Kidney (tissue), 14 donors: Measurements from ENCODE around the gene IGFLR1. TPM values are rescaled to one million over a fixed set of nuclear protein-coding genes. Genes with fewer than 3 reads are reported as not detected.

Experiments used
- DNase-seq, 5 donors: peaks; one replicate each; pipeline ENCODE4 v3.0.0-alpha.2; 2013 to 2020
- FAIRE-seq: peaks from 2 replicates; lab custom pipeline; 2012; peaks lifted over from hg19 to GRCh38; lab: Jason Lieb, UNC
- H3K27ac ChIP-seq, 2 donors: one replicate each; pipeline ENCODE4 v1.7.0; 2013; ENCODE audit warnings: low read depth in 2 of 2, low read length in 2 of 2, inconsistent platforms in 1 of 2
- H3K27me3 ChIP-seq: one replicate; pipeline ENCODE4 v1.7.1; 2013; ENCODE audit warnings: low read length, inconsistent platforms; ENCODE audit not compliant: control insufficient read depth, insufficient read depth
- H3K36me3 ChIP-seq, 3 donors: one replicate each; pipeline versions ENCODE4 v1.7.0 to v1.7.1; 2013; ENCODE audit warnings: low read length in 3 of 3, control low read depth in 1 of 3, inconsistent platforms in 1 of 3; ENCODE audit not compliant: insufficient read depth in 3 of 3, control insufficient read depth in 2 of 3
- H3K4me1 ChIP-seq, 3 donors: one replicate each; pipeline versions ENCODE4 v1.7.0 to v1.7.1; 2013; ENCODE audit warnings: low read length in 3 of 3, inconsistent platforms in 1 of 3, low read depth in 1 of 3; ENCODE audit not compliant: control insufficient read depth in 2 of 3, insufficient read depth in 2 of 3
- H3K4me3 ChIP-seq, 3 donors: one replicate each; pipeline versions ENCODE4 v1.7.0 to v1.8.1; 2013; ENCODE audit warnings: low read length in 3 of 3, control low read depth in 1 of 3, inconsistent platforms in 1 of 3
- H3K9ac ChIP-seq, 3 donors: one replicate each; pipeline versions ENCODE4 v1.7.0 to v1.7.1; 2013; ENCODE audit warnings: low read length in 3 of 3, control low read depth in 1 of 3, inconsistent platforms in 1 of 3
- H3K9me3 ChIP-seq, 3 donors: one replicate each; pipeline versions ENCODE4 v1.7.0 to v1.7.1; 2013; ENCODE audit warnings: low read length in 3 of 3, control low read depth in 1 of 3, inconsistent platforms in 1 of 3; ENCODE audit not compliant: control insufficient read depth in 2 of 3, insufficient read depth in 1 of 3
- CTCF ChIP-seq: IDR thresholded peaks from 3 replicates; pipeline ENCODE4 v1.5.1; 2012; ENCODE audit warnings: mild to moderate bottlenecking, moderate library complexity, borderline replicate concordance; ENCODE audit not compliant: insufficient read depth; ENCODE audit errors: extremely low read depth
- intact Hi-C: fragments of 100-400 bp; cut with DNase I; formaldehyde crosslinking; loops from one replicate; pipeline ENCODE4 v1.11.1; 2022
- polyA plus RNA-seq: library from polyadenylated mRNA; stranded (reverse); fragments of 350-450 nt; fragmentation: Illumina TruSeq; extraction: RNeasy Lipid Tissue Mini Kit (QIAGEN cat#74804); gene quantifications from one replicate; pipeline ENCODE4 v1.2.3, GENCODE V29; 2014; ENCODE audit warnings: low read depth, low replicate concordance; ENCODE audit not compliant: insufficient read depth
- total RNA-seq: library from RNA; stranded (reverse); fragmentation: NEBNext Ultra II Directional; extraction: Animal tissue kit (Norgen Biotek cat#: 25700); gene quantifications from one replicate; pipeline ENCODE4 v1.2.1, GENCODE V29; 2021
- donor health status: control.
- donor health status: control.
- donor health status: control.
- donor health status: control.
- donor health status: control.
- donor health status: DM: yes; HTN: yes; CAD: no.
- donor health status: Normal renal cell carcinoma (clear cell type).

Gene IGFLR1
- total and polyA plus RNA-seq, 2 donors from 2014 or later, result 22.3 to 26.0 TPM

- FAIRE-seq, result no peak
These were observed 14.1 kb downstream of the IGFLR1 start for GRCh38 chr19:35727956-35728706.

GRCh38 chr19:35727053-35727955 lies 14.9 kb downstream of the IGFLR1 start:
- FAIRE-seq, result no peak
- H3K4me1 ChIP-seq, result no peaks in the 10 kb centered on the region
- no peak for TF ChIP-seq CTCF

More at GRCh38 chr19:35727956-35728706, 14.1 kb downstream of the IGFLR1 start:
- Histone ChIP-seq H3K27ac (no peak overlapping the region), H3K36me3 (peaks cover 5 to 89% (median 53%) of the 10 kb centered on the region in 3 donors), H3K9me3 (no peaks in the 10 kb centered on the region), H3K9ac (no peak overlapping the region), H3K4me3 (no peak overlapping the region), H3K4me1 (no peaks in the 10 kb centered on the region), H3K27me3 (no peaks in the 10 kb centered on the region)
- TF ChIP-seq CTCF, result no peak
- intact Hi-C loops, result no loop called here
- DNase-seq, result no peak

GRCh38 chr19:35725216-35725861 lies 16.9 kb downstream of the IGFLR1 start:
- H3K27ac ChIP-seq, result no peak overlapping the region
- H3K4me1 ChIP-seq, result no peaks in the 10 kb centered on the region
- peaks cover 5 to 87% (median 56%) of the 10 kb centered on the region in 3 donors for H3K36me3 ChIP-seq
- no peaks in the 10 kb centered on the region for H3K27me3 ChIP-seq
- H3K4me3 ChIP-seq, result no peak overlapping the region
- DNase-seq (no peak), FAIRE-seq (no peak)
- intact Hi-C loops, result no loop called here
- TF ChIP-seq CTCF, result no peak
- no peak overlapping the region for H3K9ac ChIP-seq
- H3K9me3 ChIP-seq, result no peaks in the 10 kb centered on the region

More at GRCh38 chr19:35727053-35727955, 14.9 kb downstream of the IGFLR1 start:
- H3K36me3 ChIP-seq, result peaks cover 5 to 97% (median 61%) of the 10 kb centered on the region in 3 donors
- H3K27ac ChIP-seq, result no peak overlapping the region
- no peaks in the 10 kb centered on the region for H3K9me3 ChIP-seq
- no peak overlapping the region for H3K4me3 ChIP-seq
- no peak overlapping the region for H3K9ac ChIP-seq
- no peak for DNase-seq
- intact Hi-C loops, result no loop called here
- H3K27me3 ChIP-seq, result no peaks in the 10 kb centered on the region
